Inflammatory macrophage (primary cell): Measurements from ENCODE around the gene PIK3C2B.
A peak's percentile ranks its signal among the peaks of the same experiment; 100 is the strongest.

Experiments used
- DNase-seq, 2 donors: peaks; one replicate each; pipeline ENCODE4 v3.0.0-alpha.2; 2020 to 2022

Gene PIK3C2B

GRCh38 chr1:204478921-204479320 is 15.7 kb downstream of the PIK3C2B start:
- DNase-seq: no peak

- DNase-seq: no peak
Observed at GRCh38 chr1:204478172-204478899, 16.3 kb downstream of the PIK3C2B start.

DNA sequence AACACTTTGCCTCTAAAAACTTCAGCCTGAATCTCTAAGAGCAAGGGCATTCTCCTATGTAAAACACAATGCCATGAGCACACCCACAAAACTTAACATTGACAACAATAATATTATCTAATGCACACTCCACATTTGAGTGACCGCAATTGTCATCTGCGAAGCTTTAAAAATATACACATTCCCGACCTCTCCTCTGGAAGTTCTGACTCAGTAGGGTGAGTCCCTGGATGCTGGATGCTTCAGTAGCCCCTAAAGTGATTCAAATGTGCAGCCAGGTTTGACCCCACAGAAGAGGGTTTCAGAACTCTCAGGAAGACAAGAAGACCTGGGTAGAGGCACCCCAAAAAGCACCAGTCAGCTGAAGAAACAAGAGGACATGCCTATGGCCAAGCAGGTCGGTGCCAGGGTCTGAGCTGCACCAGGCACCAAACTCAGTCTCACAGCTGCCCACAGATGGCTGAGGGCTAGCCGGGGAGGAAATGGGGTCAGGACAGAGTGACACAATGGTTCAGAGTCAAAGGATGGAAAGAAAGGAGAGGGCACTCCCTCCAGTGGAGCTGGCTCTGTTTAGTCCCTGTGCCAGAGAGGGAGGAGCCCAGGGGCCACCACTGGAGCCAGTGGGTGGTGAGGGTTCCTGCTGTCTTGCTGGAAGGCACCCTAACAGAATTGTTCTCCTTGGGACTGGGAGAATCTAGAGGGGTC is 17.4 kb downstream of the PIK3C2B start:
- peak; percentile 20 to 29 for DNase-seq

DNA sequence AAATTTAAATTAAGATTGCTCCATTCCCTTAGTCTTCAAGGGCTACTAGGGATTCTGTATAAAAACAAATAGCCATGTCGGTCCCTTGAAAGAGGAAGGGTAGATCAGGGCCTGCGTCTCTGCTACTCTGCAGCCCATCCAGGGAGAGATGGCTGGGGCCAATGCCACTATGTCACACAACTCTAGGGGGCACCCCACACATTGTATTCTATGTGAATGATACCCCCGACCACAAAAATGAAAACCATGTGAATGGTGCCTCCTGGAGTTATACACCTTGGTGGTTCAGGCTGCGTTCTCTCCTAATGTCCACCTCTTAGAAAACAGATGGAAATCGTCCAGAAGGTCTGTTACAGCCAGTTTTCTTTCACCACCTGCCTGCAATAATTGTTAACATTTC is 18.0 kb downstream of the PIK3C2B start:
- no peak for DNase-seq

DNA sequence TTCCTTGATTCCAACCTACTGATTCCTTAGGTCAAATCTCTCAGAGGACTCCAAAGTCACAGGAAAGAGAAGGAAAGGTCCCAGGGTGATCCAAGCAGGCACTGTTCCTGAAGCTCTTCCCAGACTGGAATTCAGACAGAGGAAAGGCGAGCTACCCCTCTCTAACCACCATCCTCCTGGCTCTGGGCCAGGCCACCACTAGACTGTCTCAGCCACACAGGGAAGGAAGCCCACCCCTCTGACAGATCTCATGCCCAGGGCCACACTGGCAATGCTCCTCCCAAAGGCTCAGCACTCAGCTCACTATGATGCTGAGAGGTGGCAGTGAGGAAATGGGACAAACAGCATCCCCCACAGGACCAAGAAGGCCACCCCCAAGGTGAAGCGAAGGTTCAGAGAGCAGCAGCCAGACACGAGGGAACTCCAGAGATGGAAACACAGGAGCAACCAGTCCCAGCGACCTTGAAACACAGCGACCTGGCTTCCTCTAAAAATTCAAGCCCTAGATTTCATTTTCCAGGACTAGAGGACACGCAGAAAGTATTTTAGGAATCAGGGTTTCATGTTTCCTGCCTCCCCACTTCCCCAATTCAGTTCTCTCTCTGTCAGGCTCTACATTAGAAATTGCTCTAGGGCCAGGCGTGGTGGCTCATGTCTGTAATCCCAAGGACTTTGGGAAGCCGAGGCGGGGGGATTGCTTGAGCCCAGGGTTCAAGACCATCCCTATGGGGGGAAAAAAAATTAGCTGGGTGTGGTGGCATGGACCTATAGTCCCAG is 18.8 kb downstream of the PIK3C2B start:
- peak; percentile 54 to 62 for DNase-seq

DNA sequence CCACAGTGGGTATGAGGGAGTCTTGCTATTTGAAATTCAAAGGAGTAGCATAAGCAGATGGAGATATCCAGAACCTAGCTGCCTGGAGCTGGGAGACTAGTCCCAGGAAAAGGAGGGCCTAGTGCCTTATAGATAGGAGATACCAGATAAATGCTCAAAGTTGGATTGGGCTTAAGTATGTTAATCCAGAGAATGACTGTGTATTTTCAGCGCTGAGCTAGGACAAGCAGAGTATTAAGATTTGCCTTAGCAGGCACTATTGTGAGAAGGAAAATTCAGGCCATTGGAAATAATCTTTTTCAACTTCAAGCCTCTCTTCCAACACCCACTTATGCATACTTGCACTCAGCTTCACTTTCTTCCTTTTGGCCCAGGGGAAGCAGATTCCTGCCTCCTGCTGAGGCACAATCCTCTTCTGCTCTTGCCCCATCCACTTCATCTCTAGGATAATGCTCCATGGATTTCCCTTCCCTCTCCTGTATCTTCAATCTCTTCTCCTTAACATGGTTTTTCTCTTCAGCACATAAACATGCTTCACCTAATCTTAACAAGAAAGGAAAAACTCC is 21.1 kb downstream of the PIK3C2B start:
- DNase-seq: no peak

- no peak for DNase-seq
Observed at GRCh38 chr1:204472660-204473059, 21.9 kb downstream of the PIK3C2B start.

- no peak for DNase-seq
Observed at GRCh38 chr1:204471687-204472086, 22.9 kb downstream of the PIK3C2B start.

DNA sequence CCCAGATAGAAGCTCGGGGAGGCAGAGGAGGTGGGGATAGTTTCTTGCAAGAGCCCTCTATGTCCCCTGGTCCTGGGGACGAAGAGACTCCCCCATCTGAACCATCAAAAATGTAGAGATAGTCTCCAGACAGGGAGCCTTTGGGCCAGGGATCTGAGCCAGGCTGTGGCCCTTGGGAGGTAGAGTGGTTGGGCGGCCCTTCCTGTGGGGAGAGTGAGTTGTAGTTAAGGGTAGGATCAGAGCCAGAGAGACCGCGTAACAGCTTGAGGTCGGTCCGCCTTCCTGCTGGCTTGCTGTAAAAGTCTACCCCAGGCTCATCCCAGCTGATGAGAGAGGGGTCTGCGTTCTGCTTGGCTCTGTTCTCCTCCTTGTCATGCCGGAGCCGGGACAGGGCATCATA is 25.3 kb downstream of the PIK3C2B start:
- DNase-seq: no peak

- DNase-seq: no peak
Observed at GRCh38 chr1:204468766-204469302, 25.8 kb downstream of the PIK3C2B start.

DNA sequence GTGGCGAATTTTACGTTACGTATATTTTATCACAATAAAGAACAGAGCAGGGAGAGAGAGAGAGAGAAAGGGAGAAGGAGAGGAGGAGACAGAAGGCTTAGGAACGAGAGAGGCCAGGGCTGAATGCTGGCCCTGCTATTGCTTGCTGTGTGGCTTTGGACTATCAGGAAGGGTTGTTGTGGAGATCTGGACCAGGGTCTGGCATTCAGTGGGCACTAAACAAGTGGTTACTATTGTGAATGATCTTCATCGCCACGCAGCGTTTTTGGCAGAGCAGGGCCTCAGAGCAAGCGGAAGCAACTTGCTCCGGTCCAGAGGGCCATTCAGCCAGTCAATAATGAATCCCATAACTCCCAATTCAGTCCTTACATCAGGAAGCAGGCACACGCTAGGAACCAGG is 26.4 kb downstream of the PIK3C2B start:
- DNase-seq: no peak

DNA sequence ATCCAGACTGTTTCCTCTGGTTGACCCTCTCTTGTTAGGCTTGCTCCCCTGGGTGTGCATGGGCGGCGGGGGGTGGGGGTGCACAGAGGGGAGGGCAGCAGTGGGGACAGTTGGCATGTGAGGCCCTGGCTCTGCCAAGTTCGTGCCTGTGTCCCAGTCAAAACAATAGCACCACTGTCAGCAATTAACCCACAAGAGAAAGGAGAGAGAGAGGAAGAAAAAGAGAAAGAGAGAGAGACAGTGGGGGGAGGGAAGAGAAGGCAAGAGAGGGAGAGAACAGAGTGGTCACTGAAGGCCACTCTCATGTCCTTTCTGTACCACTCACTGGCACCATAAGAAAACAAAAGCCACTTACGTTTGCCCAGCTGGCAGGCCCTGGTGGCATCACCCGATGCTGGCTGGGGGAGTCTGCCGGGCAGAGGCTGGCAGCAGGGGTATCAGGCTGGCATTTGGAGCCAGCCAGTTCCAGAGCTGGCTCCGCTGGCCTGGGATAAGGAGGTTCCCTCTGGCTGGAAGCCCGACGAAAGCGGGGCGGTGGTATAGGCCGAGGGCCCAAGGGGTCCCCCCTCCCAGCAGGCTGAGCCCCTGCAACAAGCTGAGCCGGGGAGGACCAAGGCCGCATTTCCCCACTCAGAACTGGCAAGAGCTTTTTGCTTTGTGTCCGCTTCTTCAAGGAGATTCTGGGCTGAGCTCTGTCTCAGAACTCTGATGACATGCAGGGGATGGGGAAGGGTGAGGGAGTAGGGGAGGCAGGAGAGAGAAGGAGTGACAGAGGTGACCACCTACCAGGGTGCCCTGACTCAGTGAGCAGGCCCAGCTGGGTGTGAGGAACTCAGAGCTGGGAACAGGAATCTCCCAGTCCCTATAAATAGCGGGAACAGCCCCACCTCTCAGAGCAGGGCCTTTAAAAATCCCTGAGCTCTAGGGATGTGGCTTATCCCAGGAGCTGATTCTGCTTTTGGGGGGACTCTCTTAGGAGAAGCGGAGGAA is 27.9 kb downstream of the PIK3C2B start:
- no peak for DNase-seq

GRCh38 chr1:204465546-204466415 is 28.8 kb downstream of the PIK3C2B start:
- DNase-seq: peak; percentile 70 to 79

DNA sequence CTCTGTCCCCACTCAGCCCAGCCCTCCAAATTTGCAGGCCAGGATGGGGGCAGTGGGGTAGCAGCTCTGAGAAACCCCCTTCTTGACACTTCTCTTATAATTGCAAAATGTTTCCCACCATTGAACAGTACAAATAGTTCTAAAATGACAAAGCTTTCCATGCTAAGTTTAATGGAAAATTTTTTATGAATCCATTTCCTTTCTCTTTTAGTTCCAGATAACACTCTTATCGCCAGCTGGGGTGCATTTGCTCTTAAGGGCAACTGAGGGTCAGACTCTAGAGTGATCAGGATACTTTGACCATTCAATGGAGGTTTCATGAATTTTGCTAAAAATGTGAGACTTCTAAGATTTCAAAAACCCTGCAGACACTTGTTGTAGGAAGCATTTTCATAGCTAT is 29.9 kb downstream of the PIK3C2B start:
- DNase-seq: no peak

DNA sequence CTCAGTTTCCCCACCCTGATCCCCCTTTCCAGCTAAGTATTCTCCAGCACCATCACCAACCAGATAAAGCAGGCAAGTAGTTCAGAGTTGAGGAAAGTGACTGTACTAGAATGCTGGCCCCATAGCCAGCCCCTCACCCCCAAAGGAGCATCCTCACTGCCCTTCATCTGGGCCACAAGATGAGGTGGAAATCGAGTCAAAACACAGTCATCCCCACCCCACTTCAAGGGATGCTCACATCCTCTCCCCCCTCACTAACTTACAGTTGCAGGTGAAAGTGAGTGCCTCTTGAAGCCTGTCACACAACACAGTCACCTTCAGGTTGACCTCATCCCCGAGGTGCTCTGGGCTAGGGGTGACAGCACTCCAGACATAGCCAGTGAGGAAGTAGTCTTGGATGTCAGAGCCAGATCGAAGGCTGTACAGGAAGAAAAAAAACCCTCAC is 30.4 kb downstream of the PIK3C2B start:
- peak in 1 of 2 donors; percentile 24 for DNase-seq

DNA sequence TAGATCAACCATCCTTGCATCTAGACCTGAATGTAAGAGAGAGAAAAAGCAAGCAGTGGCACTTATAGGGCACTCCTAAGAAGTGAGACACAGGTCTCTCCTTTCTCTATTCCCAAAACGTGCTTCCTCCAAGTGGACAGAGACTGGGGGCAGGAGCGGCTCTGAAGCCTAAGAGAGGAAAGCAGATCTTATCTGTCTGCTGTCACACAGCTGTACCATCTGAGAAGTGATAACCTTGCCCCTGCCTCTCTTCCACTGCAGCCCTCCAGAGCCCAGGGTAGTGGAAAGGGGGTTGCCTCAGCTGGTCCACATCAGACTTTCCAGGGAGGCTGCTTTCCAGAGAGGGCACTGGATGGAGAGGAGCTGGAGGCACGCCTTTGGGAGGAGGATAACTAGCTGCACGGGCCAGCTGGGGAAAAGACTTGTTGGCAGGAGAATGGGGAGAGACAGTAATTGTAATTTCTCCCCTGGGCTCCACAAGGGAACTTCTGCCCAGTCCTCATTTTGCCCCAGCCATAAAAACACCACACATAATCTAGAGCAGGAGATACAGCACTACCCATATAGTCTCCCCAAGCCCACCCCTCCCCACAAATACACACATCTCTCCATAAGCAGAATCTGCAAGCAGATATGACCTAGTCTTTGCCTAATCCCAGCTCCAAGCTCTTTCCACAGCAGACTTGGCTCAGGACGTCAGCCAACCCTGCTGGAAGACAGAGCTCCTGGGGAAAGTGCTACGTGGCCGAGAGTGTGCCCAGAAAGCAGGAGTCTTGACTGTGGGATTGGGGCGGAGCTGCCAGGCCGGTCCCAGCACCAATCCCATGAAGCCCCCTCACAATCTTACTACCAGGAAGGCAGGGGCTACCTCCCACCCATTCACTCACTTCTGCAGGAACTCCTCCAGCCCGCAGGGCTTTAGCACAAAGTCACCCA is 31.2 kb downstream of the PIK3C2B start:
- no peak for DNase-seq

DNA sequence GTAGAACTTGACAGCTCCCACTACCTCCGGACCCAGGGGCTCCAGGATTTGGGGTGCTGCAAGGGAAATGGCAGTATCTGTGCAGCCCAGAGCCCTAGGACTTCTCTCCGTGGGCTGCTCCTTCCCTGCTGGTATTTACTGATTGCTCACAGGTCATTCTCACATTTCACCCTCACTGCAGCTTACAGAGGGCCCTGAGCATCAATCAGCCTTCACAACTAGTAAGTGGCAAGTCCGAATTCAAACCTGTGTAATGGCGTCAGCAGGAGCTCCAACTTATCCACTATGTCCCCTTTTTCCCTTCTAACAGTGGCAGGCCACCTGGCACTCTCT is 32.4 kb downstream of the PIK3C2B start:
- no peak for DNase-seq

DNA sequence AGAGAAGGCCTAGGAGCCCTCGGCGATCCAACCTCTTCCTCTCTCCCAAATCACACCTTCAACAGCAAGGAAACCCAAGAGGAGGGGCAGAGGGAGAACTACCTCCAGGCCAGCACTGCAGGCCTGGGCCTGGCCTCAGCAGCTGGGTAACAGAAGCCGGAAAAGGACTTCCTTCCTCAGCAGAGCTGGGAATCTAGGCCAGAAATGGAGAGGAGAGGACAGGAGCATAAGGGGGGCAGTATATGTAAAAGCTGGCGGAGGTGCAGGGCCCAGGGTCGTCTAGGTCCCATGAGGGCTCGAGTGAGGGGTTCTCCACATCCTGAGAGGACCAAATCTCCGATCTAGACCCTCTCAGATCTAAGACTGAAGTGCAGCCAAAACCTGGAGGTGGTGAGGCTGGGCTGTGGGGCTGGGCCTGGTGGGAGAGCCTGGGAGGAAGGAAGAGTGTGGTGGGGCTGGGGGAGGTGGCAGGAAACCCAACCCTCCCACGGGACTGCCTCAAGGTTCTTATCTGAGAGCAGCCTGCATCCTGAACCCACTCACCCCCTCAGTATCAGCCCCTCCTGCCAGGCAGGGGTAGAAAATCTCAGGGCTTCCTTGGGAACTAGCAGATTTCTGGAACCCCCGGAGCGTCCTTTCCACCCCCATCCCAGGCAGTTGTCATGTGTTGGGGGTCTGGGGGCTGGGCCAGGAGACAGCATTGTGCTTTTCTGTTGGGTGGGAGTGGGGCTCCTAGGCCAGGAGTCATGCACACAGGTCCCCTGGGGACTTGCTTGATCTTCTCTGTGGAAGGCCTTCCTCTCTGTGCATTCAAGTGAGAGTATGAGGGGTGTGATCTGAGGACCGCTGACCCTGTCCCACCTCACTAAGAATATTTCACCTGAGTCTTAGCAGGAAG is 33.0 kb downstream of the PIK3C2B start:
- DNase-seq: peak in 1 of 2 donors; percentile 48
